Lung (tissue), 12 donors: ENCODE data around the gene GLRX2. TPM values are rescaled to one million over a fixed set of nuclear protein-coding genes. Genes with fewer than 3 reads are reported as not detected.

Experiments
- ATAC-seq: fragments of 200-7000 bp; cut with Tn5 transposase; one replicate; pipeline ENCODE4 v1.9.1; 2020; ENCODE audit warnings: moderate number of reproducible peaks; ENCODE audit not compliant: insufficient read depth, low FRiP score
- DNase-seq, 3 donors: peaks; one replicate each; pipeline ENCODE4 v3.0.0-alpha.2; 2013 to 2017
- H3K27ac ChIP-seq, 2 donors: one replicate each; pipeline ENCODE4 v1.5.1; 2013; ENCODE audit warnings: mild to moderate bottlenecking in 2 of 2, moderate library complexity in 2 of 2, control low read depth in 1 of 2, inconsistent platforms in 1 of 2, low read depth in 1 of 2, low read length in 1 of 2
- H3K27me3 ChIP-seq, 3 donors: one replicate each; pipeline ENCODE4 v1.5.1; 2013; ENCODE audit warnings: low read length in 2 of 3; ENCODE audit not compliant: control insufficient read depth in 3 of 3, insufficient read depth in 3 of 3
- H3K36me3 ChIP-seq, 4 donors: one replicate each; pipeline ENCODE4 v1.5.1; 2013; ENCODE audit warnings: low read length in 4 of 4, mild to moderate bottlenecking in 1 of 4, moderate library complexity in 1 of 4; ENCODE audit not compliant: control insufficient read depth in 4 of 4, insufficient read depth in 4 of 4
- H3K4me1 ChIP-seq, 5 donors: one replicate each; pipeline ENCODE4 v1.5.1; 2013; ENCODE audit warnings: low read length in 5 of 5, mild to moderate bottlenecking in 2 of 5, moderate library complexity in 1 of 5; ENCODE audit not compliant: control insufficient read depth in 5 of 5, insufficient read depth in 5 of 5
- H3K4me3 ChIP-seq: one replicate; pipeline ENCODE4 v1.5.1; 2013; ENCODE audit warnings: mild to moderate bottlenecking, control low read depth, moderate library complexity
- H3K9ac ChIP-seq, 2 donors: one replicate each; pipeline ENCODE4 v1.5.1; 2013; ENCODE audit warnings: low read length in 2 of 2, control low read depth in 1 of 2; ENCODE audit not compliant: insufficient read depth in 1 of 2
- H3K9me3 ChIP-seq, 4 donors: one replicate each; pipeline ENCODE4 v1.5.1; 2013; ENCODE audit warnings: low read length in 3 of 4, mild to moderate bottlenecking in 1 of 4, moderate library complexity in 1 of 4; ENCODE audit not compliant: control insufficient read depth in 4 of 4, insufficient read depth in 3 of 4
- WGBS, 2 donors: extraction: QIAGEN DNeasy Blood & Tissue Kit; methylation state at CpG; one replicate each; pipeline ENCODE4 v1.1.7; 2013; 5-methylcytosine and 5-hydroxymethylcytosine counted together
- polyA plus RNA-seq, 2 donors: library from polyadenylated mRNA; stranded (reverse); fragments of 200-250 nt; gene quantifications; one replicate each; pipeline ENCODE4 v1.2.1, GENCODE V29; 2013
- total RNA-seq, 2 donors: library from RNA; depleted of rRNA in 1 of 2; stranded (reverse); fragments of >200 nt in 1 of 2; gene quantifications; one replicate each; pipeline ENCODE4 v1.2.1, GENCODE V29; 2014 to 2021
- TF ChIP-seq, protein P1 (sequence below): IDR thresholded peaks from 2 replicates; pipeline ENCODE4 v1.5.1; 2012; ENCODE audit warnings: mild to moderate bottlenecking; ENCODE audit errors: control extremely low read depth, extremely low read depth
- donor health status: control.
- donor health status: control.
- donor health status: Bipolar disorder and iron deficiency.
- donor health status: healthy.
- donor health status: DM: yes; HTN: yes; CAD: no.

GLRX2 gene
- total and polyA plus RNA-seq, 4 donors: 6.3 to 19.6 (median 15.1) TPM

DNA sequence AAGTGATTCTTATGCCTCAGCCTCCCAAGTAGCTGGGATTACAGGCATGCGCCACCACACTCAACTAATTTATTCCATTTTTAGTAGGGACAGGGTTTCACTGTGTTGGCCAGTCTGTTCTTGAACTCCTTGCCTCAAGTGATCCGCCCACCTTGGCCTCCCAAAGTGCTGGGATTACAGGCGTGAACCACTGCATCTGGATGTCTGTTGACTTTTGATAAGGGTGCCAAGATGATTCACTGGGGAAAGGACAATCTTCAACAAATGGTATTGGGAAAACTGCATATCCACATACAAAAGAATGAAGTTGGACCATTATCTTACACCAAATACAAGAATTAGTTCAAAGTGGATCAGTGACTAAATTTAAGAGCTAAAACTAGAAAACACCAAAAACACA lies 26.0 kb downstream of the GLRX2 start:
- peaks cover 0 to 4% (median under 1%) of the 10 kb centered on the region in 4 donors for H3K9me3 ChIP-seq
- whole genome bisulfite sequencing, 2 donors: 96 to 98% methylated on average over 3 of the region's 3 CpGs
- no peak for ATAC-seq
- H3K27me3 ChIP-seq: no peaks in the 10 kb centered on the region
- no peak for DNase-seq
- peaks cover 8 to 52% (median 31%) of the 10 kb centered on the region in 4 donors for H3K36me3 ChIP-seq
- no peak overlapping the region for H3K4me3 ChIP-seq
- H3K27ac ChIP-seq: no peak overlapping the region
- no peaks in the 10 kb centered on the region for H3K4me1 ChIP-seq
- H3K9ac ChIP-seq: no peak overlapping the region
- TF ChIP-seq, protein P1, sequence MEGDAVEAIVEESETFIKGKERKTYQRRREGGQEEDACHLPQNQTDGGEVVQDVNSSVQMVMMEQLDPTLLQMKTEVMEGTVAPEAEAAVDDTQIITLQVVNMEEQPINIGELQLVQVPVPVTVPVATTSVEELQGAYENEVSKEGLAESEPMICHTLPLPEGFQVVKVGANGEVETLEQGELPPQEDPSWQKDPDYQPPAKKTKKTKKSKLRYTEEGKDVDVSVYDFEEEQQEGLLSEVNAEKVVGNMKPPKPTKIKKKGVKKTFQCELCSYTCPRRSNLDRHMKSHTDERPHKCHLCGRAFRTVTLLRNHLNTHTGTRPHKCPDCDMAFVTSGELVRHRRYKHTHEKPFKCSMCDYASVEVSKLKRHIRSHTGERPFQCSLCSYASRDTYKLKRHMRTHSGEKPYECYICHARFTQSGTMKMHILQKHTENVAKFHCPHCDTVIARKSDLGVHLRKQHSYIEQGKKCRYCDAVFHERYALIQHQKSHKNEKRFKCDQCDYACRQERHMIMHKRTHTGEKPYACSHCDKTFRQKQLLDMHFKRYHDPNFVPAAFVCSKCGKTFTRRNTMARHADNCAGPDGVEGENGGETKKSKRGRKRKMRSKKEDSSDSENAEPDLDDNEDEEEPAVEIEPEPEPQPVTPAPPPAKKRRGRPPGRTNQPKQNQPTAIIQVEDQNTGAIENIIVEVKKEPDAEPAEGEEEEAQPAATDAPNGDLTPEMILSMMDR: no peak

DNA sequence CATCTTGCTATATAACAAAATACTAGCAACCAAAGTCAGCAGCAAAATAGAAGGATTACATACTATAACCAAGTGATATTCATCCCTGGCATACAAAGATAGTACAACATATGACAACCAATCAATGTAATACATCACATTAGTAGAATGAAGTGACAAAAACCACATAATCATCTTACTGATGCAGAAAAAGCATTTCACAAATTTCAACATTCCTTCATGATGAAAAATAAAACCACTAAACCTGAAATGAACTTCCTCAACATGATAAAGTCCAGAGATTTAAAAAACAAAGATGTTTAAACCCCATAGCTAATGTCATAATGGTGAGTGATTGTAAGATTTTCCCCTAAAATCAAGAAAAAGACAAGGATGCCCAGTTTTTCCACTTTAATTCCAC lies 27.2 kb downstream of the GLRX2 start:
- Histone ChIP-seq H3K4me1 (no peaks in the 10 kb centered on the region), H3K27me3 (no peaks in the 10 kb centered on the region), H3K9me3 (peaks cover 0 to 4% (median under 1%) of the 10 kb centered on the region in 4 donors), H3K27ac (no peak overlapping the region), H3K36me3 (peaks cover 3 to 43% (median 24%) of the 10 kb centered on the region in 4 donors), H3K4me3 (no peak overlapping the region), H3K9ac (no peak overlapping the region)
- no peak for DNase-seq
- TF ChIP-seq, protein P1: no peak
- ATAC-seq: no peak

DNA sequence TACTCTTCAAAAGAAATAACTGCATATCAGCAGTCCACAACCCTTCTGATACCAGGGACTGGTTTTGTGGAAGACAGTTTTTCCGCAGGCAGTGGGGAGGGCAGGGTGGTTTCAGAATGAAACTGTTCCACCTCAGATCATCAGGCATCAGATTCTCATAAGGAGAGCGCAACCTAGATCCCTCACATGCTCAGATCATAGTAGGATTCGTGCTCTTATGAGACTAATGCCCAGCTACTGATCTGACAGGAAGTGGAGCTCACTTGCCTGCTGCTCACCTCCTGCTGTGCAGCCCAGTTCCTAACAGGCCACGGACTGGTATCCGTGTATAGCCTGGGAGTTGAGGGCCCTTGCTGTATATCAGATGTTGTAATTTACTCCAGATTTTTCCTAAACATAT lies 34.3 kb downstream of the GLRX2 start:
- ATAC-seq: no peak
- WGBS, 2 donors: 70 to 79% methylated on average over 5 of the region's 5 CpGs
- H3K27ac ChIP-seq: peak overlapping the region in 1 of 2 donors; percentile 31
- no peak overlapping the region for H3K9ac ChIP-seq
- H3K4me3 ChIP-seq: no peak overlapping the region
- TF ChIP-seq, protein P1: no peak
- no peaks in the 10 kb centered on the region for H3K27me3 ChIP-seq
- peaks cover 0 to 9% (median 1%) of the 10 kb centered on the region in 5 donors for H3K4me1 ChIP-seq
- no peak for DNase-seq
- no peaks in the 10 kb centered on the region for H3K9me3 ChIP-seq
- peaks cover 3 to 7% (median 6%) of the 10 kb centered on the region in 4 donors for H3K36me3 ChIP-seq

DNA sequence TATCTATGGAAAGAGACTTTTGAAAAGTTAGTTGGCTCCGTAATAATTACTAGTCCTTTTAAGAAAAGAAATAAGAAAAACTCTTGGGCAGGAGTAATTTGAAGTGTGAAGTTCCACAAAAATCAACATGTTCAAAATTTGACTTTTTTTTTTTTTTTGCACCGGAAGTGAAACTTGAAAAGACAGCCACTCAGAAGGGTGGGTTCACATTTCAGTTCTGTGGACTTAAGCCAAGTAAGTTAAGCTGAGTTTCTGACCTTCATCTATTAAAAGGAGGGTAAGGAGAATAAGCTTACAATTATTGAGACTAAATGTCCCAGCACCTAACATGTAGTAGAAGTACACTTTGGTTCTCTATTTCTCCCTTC lies 34.8 kb downstream of the GLRX2 start:
- peak in 2 of 3 donors; percentile 19 to 27 for DNase-seq
- Histone ChIP-seq H3K4me1 (peaks cover 0 to 9% (median 1%) of the 10 kb centered on the region in 5 donors), H3K4me3 (no peak overlapping the region), H3K9ac (no peak overlapping the region), H3K27ac (no peak overlapping the region), H3K27me3 (no peaks in the 10 kb centered on the region), H3K9me3 (no peaks in the 10 kb centered on the region), H3K36me3 (peaks cover 3 to 7% (median 6%) of the 10 kb centered on the region in 4 donors)
- no peak for ATAC-seq
- 64 to 72% methylated on average over 2 of the region's 2 CpGs for WGBS, 2 donors
- TF ChIP-seq, protein P1: no peak
